ENCODE measurements around the gene SLC25A13.

SLC25A13 gene

GRCh38 chr7:96090756-96091155 is 231.1 kb downstream of the SLC25A13 start:
- DNase-seq (ENCODE audit: low read depth) = no peak
- H3K4me3 ChIP-seq (ENCODE audit: low read depth, low read length) = no peak overlapping the region
- TF ChIP-seq CTCF (IDR thresholded peaks at IDR 0.05; ENCODE audit: insufficient read depth, low read depth, low read length, missing control alignments) = no peak

GRCh38 chr7:96089511-96089910 is 232.4 kb downstream of the SLC25A13 start:
- no peak overlapping the region for H3K4me3 ChIP-seq (ENCODE audit: low read depth, low read length)
- TF ChIP-seq CTCF (IDR thresholded peaks at IDR 0.05; ENCODE audit: insufficient read depth, low read depth, low read length, missing control alignments) = no peak
- DNase-seq (ENCODE audit: low read depth) = no peak

GRCh38 chr7:96088579-96088978 is 233.3 kb downstream of the SLC25A13 start:
- H3K4me3 ChIP-seq (ENCODE audit: low read depth, low read length) = no peak overlapping the region
- no peak for DNase-seq (ENCODE audit: low read depth)
- TF ChIP-seq CTCF (IDR thresholded peaks at IDR 0.05; ENCODE audit: insufficient read depth, low read depth, low read length, missing control alignments) = no peak

GRCh38 chr7:96085953-96086352 is 235.9 kb downstream of the SLC25A13 start:
- no peak for DNase-seq (ENCODE audit: low read depth)
- no peak for TF ChIP-seq CTCF (IDR thresholded peaks at IDR 0.05; ENCODE audit: insufficient read depth, low read depth, low read length, missing control alignments)
- H3K4me3 ChIP-seq (ENCODE audit: low read depth, low read length) = no peak overlapping the region

GRCh38 chr7:96084881-96085553 is 236.9 kb downstream of the SLC25A13 start:
- TF ChIP-seq CTCF (IDR thresholded peaks at IDR 0.05; ENCODE audit: insufficient read depth, low read depth, low read length, missing control alignments) = no peak
- H3K4me3 ChIP-seq (ENCODE audit: low read depth, low read length) = no peak overlapping the region
- no peak for DNase-seq (ENCODE audit: low read depth)

GRCh38 chr7:96080027-96080426 is 241.9 kb downstream of the SLC25A13 start:
- no peak for TF ChIP-seq CTCF (IDR thresholded peaks at IDR 0.05; ENCODE audit: insufficient read depth, low read depth, low read length, missing control alignments)
- no peak overlapping the region for H3K4me3 ChIP-seq (ENCODE audit: low read depth, low read length)
- DNase-seq (ENCODE audit: low read depth) = no peak

GRCh38 chr7:96076350-96076707 is 245.6 kb downstream of the SLC25A13 start:
- H3K4me3 ChIP-seq (ENCODE audit: low read depth, low read length) = no peak overlapping the region
- DNase-seq (ENCODE audit: low read depth) = no peak
- no peak for TF ChIP-seq CTCF (IDR thresholded peaks at IDR 0.05; ENCODE audit: insufficient read depth, low read depth, low read length, missing control alignments)
